Measurements from ENCODE around the gene TMEM185B. TPM values are rescaled to one million over a fixed set of nuclear protein-coding genes. Genes with fewer than 3 reads are reported as not detected.
"Not testable (repeated sequence)": the region's sequence is repeated elsewhere in the genome, so short reads cannot be mapped to it uniquely, and the experiment has no call there.

The TMEM185B gene
- total RNA-seq = 29.7 and 33.3 TPM in 2 replicates

DNA sequence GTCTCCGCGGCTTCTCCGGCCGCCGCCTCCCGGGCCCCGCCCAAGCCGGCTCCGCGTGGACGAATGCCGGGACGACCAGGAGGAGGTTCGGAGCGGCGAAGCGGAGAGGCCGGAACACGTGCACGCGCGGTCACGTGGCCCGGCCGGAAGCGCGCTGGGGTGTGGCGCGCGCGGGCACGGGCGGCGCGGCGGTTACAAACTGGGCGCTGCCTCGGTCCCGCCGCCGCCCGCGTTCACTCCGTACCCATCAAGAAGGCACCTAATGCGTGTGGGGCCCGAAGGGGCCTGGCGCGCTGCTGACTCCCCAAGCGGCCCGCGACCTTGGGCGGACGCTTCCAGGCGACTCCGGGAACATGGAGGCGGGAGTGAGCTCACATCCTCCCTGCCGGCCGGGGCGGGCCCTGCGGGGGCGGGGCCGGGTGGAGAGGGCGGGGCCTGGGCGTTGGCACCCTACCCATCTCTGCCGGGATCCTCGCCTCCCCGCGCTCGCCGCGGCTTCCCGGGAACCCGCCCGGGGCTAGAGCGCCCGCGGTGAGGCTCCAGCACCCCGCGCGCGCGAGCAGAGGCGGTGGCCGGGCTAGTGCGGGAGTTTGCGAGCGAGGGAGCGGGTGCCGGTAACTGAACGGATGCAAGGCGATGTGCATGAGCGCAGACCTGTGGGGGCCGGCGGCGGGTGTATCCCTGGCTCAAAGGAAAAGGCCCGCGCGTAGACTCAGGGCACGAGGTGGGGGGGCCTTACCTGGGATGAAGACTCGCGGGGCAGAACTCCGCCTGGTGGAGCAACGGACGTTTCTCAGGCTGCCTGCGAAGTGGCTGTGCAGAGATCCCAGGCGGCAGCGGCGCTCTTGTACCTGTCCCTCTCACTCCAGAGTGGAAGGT, at the start of gene TMEM185B:
TSS of gene TMEM185B (minus strand) at position 367 of the 879 bp plus-strand sequence. CDS start 424 bp downstream, outside the sequence.
- intact Hi-C loops (cut with micrococcal nuclease) = loop anchor here (1.0 to 5.0 kb wide), 7 partner anchors 9 to 857 kb away; partner anchors contain the start of genes C2orf76, DBI, EPB41L5 and PTPN4

DNA sequence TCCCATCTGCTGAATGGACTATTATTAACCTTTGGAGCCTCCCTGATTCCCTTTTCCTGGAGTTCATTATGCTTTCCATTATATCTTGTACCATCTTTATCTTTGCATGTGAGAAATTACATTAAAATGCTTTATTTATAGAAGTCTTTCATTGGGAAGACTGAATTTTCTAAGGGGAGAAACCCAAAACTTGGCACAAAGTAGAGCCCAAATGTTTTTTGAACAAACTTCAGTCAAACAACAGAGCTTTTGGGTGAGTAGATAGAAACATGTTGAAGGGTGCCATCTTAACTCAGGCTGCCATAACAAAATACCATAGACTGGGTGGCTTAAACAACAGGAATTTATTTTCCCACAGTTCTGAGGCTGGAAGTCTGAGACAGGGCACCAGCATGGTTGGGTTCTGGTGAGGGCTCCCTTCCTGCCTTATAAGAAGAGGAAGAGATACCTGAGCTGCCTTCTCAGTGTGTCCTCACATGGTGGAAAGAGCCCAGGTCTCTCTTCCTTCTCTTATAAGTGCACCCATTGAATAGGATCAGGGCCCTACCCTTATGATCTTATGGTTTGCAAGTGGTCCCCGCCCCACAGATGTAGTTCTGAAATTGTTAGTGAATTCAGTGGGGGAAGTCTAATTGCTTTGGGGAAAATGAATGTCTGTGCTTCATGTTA, 48.6 kb upstream of the TMEM185B start:
- intact Hi-C loops (cut with micrococcal nuclease) = loop anchor here (2.0 kb wide), 1 partner anchor 15 kb away; no protein-coding TSS in a partner anchor

DNA sequence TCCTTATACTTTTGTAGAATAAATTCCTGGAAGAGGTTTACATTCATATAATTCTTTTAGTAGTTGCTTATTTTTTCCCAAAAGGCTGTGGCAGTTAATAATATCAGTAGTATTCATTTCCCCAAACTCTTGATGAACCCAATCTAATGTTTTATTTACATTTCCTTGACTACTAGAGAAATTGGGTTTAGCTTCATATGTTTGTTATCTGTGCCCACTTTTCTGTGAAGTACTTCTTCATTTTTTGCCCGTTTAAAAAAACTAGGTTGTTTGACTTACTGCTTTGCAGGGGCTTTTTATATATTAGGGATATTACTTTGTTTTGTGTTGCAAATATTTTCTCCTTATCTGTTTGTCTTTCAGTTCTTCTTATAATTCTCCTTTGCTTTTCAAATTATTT, 46.6 kb upstream of the TMEM185B start:
- intact Hi-C loops (cut with micrococcal nuclease) = no loop called here

DNA sequence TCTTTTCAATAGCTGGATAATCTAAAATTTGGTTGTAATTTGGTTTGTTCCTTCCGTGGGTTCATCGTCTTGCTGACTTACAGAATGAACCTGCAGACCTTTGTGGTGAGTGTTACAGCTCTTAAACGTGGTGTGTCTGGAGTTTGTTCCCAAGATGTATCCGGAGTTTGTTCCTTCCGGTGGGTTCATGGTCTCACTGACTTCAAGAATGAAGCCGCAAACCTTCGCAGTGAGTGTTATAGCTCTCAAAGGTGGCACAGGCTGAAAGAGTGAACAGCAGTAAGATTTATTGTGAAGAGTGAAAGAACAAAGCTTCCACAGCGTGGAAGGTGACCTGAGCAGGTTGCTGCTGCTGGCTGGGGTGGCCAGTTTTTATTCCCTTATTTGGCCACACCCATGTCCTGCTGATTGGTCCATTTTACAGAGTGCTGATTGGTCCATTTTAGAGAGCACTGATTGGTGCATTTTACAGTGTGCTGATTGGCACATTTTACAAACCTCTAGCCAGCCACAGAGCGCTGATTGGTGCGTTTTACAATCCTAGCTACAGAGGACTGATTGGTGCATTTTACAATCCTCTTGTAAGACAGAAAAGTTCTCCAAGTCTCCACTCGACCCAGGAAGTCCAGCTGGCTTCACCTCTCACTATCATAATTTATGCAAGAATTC, 46.0 kb upstream of the TMEM185B start:
- intact Hi-C loops (cut with micrococcal nuclease) = no loop called here

DNA sequence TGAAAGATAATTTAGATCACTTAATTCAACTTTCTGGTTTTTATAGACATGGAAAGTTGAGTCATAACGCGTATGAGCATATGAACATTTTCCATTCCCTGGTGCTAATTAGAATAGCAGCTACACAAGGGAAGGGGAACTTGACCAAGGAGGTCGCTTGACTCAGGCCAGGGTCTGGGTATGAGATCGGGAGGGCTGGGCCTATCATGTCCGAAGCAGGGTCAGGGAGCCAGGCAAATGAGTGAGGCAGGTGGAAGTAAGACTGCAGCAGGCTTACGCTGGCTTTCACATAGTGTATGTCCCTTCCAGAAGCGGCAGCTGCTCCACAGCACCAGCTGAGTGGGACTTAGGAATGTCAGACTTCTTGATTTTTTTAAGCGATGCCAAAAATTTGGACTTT, 44.1 kb upstream of the TMEM185B start:
- intact Hi-C loops (cut with micrococcal nuclease) = no loop called here

DNA sequence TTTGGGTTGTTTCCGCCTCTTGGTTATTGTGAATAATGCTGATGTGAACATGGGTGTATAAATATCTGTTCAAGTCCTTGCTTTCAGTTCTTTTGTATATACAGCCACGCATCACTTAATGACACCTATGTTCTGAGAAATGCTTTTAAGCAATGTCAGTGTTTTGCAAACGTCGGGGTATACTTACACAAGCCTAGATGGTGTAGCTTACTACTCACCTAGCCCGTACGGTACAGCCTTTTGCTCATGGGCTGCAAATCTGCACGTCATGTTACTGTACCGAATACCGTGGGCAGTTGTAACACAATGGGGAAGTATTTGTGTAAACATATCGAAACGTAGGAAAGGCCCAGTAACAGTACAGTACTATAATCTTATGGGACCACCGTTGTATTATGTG, 41.8 kb upstream of the TMEM185B start:
- intact Hi-C loops (cut with micrococcal nuclease) = no loop called here

DNA sequence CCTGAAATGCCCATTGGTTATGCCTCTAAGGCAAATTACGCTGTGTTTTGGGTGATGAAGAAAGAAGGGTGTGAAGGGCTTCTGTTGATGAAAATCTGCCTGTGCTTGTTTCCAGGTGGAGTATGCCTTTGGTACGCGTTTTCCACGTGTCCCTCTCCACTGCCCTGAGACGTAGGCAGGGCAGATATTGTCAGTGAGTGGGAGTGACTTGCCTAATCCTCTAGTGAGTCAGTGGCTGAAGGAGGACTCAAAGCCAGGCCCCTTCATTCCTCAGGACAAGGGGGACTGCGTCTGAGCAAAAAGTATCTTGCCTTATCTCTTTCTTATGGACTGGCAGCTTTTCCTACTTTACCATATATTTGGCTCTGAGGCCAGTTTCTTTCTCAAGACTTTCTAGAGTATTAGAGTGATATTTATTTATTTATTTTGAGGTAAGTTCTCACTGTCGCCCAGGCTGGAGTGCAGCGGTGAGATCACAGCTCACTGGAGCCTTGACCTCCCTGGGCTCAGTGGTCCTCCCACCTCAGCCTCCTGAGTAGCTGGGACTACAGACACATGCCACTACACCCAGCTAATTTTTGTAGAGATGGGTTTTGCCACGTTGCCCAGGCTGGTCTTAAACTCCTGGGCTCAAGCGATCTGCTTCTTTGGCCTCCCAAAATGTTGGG, 39.7 kb upstream of the TMEM185B start:
- intact Hi-C loops (cut with micrococcal nuclease) = no loop called here

DNA sequence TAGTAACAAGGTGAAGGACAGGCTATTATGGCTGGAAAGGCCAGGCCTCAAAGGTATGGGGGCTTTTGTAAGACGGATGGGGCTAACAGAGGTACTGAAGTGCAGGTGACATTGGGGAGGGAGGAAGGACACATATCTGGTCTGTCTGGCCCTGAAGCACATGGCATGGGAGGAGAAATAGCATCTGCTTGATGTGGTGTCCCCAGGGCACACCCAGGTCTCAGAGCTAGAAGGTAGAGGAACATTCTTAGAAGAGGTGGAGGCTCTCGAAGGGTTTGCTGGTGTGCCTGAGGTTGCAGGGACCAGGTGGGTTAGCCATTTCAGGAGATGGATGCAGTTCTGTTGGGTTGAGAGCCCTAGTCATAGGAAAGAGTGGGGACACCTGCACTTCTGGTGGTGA, 39.0 kb upstream of the TMEM185B start:
- intact Hi-C loops (cut with micrococcal nuclease) = no loop called here

DNA sequence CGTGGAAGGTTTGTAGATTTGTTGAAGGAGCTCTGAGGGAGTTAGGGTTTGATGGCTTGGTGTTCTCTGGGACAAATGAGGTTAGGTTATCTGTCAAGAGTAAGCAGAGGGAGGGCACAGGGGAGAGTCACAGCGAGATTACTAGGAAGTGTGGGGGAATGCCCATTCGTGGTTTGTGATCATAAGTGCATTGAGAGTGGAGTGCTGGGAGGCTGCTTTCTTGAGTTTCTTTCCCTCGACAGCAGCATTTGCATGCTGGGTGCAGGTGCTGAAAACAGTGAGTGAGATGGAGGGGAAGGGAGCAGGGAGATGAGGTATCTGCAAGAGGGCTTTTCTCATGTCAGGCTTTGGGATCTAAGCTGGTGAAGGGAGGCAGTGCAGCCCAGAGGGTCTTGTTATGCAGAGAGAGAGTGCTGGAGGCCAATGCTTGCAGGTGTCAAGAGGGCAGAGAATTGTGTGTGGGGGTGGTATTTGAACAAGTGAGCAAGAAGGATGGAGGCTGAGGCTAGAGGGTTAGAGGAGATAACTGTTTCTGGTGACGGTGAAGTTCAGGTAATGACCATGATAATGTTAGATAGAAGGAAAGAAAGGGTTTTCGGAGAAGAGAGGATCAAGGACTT, 38.3 kb upstream of the TMEM185B start:
- intact Hi-C loops (cut with micrococcal nuclease) = loop anchor here (1.0 kb wide), 1 partner anchor 8 kb away; no protein-coding TSS in a partner anchor

DNA sequence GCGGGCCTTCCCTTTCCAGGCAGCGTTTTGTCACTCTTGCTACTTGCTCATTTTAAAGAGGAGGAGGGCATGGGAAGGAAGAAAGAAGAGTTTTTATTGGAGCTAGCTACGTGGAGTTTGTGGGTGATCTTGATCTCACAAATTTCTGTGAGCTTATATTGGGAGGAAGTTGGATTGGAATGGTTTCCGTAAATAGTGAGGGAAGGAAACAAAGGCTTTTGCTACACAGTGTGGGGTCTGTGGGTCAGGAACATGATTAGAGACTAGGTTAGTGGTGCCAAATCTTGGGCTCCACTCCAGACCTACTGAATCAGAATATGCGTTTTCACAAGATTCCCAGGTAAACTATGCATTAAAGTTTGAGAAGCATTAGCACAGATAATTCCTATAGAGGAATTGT, 37.5 kb upstream of the TMEM185B start:
- intact Hi-C loops (cut with micrococcal nuclease) = loop anchor here (1.0 kb wide), 1 partner anchor 7 kb away; no protein-coding TSS in a partner anchor

DNA sequence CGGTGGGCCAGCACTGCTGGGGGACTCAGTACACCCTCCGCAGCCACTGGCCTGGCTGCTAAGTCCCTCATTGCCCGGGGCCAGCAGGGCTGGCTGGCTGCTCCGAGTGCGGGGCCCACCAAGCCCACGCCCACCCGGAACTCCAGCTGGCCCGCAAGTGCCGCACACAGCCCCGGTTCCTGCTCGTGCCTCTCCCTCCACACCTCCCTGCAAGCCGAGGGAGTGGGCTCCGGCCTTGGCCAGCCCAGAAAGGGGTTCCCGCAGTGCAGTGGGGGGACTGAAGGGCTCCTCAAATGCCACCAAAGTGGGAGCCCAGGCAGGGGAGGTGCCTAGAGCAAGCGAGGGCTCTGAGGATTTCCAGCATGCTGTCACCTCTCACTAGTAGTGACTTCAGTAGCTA, 36.7 kb upstream of the TMEM185B start:
- intact Hi-C loops (cut with micrococcal nuclease) = not testable (repeated sequence)

DNA sequence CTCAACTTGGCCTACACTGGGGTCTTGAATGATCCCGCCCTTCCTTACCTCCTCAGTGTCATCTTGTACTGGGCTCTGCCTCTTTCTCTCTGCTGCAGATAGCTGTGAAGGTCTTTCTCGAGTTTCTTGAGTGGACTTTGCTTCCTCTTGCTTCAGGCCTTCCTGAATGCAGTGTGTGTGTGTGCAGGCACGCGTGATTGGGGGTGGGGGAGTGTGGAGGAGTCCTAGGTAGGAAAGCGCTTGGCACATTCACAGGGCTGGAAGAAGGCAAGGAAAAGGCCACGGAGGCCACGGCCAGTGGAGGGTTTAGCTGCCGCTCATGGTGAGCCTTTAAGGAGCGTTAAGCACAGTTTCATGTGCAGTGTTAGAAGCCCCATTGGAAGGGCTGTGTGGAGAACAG, 35.0 kb upstream of the TMEM185B start:
- intact Hi-C loops (cut with micrococcal nuclease) = no loop called here

DNA sequence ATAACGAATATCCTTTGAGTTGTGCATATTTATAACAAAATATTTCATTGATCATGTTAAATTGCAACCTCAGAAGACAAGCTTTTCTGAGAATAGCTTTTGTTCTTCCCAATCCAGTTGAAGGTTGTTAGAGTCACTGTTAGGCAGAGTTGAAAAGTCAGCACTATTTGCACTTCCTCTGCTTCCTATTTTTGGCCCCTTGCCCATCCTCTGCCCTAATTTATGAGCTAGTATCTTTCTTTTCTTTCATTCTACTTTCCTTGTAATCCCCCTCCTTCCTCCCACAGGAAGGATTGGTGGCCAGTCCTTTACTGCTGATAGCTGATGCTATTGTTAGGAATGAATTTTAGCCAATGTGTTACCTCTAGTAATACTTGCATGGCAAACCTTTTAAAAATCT, 34.3 kb upstream of the TMEM185B start:
- intact Hi-C loops (cut with micrococcal nuclease) = loop anchor here (2.0 kb wide), 1 partner anchor 15 kb away; no protein-coding TSS in a partner anchor

DNA sequence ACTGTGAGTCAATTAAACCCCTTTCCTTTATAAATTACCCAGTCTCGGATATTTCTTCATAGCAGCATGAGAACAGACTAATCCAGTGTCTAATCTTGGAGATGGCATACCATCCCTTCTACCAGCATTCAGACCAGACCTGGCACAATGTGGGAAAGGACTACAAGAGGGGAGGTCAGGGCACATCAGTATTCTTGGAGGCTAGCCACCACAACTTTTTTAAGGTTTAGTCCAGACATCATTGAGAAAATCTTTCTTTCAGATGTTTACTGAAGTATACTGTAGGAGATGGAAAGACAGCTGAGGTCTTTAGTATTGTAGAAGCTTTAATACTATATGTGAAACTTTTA, 33.4 kb upstream of the TMEM185B start:
- intact Hi-C loops (cut with micrococcal nuclease) = loop anchor here (2.0 kb wide), 1 partner anchor 16 kb away; no protein-coding TSS in a partner anchor

DNA sequence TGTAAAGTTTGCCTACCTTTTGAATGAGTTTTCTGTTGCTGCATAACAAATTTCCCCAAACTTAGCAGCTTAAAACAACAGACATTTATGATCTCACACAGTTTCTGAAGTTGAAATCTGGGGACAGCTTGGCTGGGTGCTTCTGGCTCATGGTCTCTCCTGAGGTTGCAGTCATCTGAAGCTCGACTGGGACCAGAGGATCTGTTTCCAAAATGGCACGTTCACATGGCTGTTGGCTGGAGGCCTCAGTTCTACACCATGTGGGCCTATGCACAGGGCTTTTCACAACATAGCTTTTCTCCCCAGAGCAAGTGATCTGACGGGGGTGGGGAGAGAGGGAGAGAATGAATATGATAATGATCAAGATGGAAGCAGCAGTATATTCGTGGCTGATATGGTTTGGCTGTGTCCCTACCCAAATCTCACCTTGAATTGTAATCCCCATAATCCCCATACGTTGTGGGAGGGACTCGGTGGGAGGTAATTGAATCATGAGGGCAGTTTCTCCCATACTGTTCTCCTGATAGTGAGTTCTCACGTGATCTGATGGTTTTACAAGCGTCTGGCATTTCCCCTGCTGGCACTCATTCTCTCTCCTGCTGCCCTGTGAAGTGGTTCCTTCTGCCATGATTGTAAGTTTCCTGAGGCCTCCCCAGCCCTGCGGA, 32.9 kb upstream of the TMEM185B start:
- intact Hi-C loops (cut with micrococcal nuclease) = loop anchor here (2.0 kb wide), 1 partner anchor 17 kb away; no protein-coding TSS in a partner anchor

DNA sequence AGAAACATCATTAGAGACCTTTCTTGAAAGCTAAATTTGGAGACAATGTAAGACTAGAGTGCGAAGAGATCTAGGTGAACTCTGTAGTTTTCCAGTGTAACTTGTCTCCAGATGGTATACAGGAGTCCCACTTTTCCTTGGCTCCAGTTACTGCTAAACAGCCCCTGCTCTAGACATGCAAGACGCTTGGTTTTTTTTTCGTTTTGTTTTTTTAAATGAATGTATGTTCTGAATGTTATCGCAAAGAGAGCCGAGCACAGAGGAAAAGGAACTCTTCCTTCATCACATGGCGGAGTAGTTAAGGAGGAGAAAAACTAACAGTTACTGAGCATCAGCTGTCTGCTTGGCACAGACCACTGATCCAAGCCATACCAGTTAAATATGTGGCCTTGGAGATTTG, 31.9 kb upstream of the TMEM185B start:
- intact Hi-C loops (cut with micrococcal nuclease) = no loop called here

DNA sequence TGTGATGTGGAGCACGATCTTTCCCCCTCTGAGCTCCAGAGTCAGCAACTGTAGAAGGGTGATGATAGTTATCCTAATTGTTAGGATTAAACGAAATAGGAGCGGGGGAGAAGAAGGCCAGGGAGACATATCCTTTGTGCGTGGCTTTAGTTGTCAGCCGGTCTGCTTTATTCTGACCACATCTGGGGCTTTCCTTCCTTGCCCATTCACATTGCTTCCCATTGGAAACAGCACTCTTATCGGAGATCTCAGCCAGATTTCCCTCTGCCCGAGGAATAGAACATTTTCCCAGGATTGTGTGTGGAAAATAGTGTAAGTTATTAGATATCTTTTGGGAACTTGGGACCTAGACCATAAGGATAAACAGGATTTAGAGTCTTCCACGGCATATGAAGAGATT, 31.0 kb upstream of the TMEM185B start:
- intact Hi-C loops (cut with micrococcal nuclease) = no loop called here

DNA sequence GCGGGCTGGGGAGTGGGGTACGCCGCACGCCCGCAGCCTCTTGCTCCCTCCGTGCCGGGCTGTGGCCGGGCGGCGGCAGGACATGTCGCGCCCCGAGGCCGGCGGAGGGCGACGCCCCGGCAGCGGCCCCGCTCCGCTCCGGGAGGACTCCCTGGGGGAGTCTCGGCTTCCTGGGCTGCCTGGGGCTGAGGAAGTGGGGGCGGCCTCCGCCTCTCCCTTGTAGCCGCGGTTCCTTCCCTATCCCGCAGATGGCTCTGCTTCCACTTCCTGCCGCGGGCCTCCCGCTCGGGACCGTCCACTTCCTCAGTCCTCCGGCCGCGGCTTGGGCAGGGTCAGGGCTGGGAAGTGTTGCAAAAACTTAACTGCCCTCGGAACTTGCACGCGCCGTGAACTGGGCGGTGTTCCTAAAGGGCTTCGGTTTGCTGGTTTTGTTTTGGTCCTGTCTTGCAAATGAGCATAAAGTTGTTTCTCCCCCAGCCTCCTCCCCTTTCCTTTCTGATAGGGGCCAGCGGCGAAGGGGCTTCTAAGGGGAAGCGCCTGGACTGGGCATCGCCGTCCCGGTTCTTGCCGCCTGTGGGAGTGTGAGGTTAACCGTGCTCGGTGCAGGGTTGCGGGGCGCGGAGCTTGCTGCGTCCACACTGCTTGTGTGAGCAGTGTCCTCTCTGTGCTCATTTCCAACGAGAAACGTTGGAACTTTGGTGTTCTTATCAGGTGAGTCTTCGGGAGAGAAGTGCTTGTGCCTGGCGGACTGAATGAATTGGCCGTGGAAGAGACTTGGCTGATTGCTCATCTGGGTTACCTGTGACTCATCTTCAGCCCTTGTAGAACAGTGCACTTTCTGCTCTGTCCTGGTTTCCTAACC, 30.1 kb upstream of the TMEM185B start:
- intact Hi-C loops (cut with micrococcal nuclease) = loop anchor here (1.0 to 2.0 kb wide), 2 partner anchors 8 to 60 kb away; no protein-coding TSS in a partner anchor

Measured in T-helper 2 cell treated with Interferon-gamma antibody and Interleukin-4, amounts not matched to agents 100 ng/mL and 5 ng/mL, for 36 hours (primary cell).